HT1080 (cell line): ENCODE data around the gene HEXA. TPM values are rescaled to one million over a fixed set of nuclear protein-coding genes. Genes with fewer than 3 reads are reported as not detected.
"Not testable (repeated sequence)": the region's sequence is repeated elsewhere in the genome, so short reads cannot be mapped to it uniquely, and the experiment has no call there.

ENCODE experiments used
- DNase-seq: peaks from one replicate; pipeline ENCODE4 v3.0.0-alpha.2; 2015; ENCODE audit warnings: low read depth
- polyA plus RNA-seq, 2 experiments: library from polyadenylated mRNA; depleted of rRNA; stranded (reverse); fragments of >200 nt; gene quantifications; 2 replicates each; pipeline ENCODE4 v1.2.3, GENCODE V29; 2015
- total RNA-seq: library from RNA; depleted of rRNA; stranded (reverse); fragments of >200 nt; shearing (Covaris generic); gene quantifications from 2 replicates; pipeline ENCODE4 v1.2.3, GENCODE V29; 2014; rRNA removed

HEXA gene
- 75.7 and 83.2 TPM in 2 replicates for total RNA-seq
- 95.8 and 108 TPM in 2 replicates for polyA plus RNA-seq (2015; cell fraction: cytosol; rRNA removed)
- polyA plus RNA-seq (2015; cell fraction: nucleus; rRNA removed), result 261 and 278 TPM in 2 replicates

DNA sequence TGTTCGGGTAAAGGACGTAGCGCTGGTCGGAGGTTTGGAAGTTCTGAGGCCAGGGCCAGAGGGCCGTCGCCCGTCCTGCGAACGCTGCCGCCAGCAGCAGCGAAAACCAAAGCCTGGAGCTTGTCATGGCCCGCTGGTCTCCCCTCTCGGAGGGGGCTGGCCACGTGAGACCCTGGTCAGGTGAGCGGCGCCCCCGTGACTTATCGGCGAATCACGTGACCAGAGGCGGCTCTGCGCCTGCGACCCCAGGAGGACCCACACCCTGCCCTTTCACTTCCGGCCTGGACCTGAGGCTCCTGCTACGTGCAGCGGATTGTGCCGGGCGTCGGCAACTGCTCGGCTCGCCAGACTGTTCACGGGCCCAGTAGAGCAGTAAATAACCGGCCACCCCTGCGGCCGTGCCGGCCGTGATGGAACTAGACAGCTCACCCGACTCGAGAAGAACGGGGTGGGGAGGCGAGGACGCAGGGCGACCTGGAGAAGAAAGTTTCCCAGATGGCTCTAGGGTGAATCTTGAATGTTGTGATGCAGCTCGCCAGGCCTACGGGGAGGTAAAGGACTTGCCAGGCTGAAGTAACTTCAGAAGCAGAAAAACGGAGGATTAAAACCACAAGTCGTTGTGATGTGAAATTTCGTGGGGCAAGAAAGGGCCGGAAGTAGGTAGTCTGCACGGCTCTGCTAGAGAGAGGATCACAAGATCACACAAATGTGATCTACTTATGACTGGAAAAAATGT lies at the start of gene HEXA:
TSS of gene HEXA (minus strand) at position 169 of the 736 bp plus-strand sequence. CDS start at position 127, 42 bp downstream.
- peak; percentile 94 for DNase-seq

DNA sequence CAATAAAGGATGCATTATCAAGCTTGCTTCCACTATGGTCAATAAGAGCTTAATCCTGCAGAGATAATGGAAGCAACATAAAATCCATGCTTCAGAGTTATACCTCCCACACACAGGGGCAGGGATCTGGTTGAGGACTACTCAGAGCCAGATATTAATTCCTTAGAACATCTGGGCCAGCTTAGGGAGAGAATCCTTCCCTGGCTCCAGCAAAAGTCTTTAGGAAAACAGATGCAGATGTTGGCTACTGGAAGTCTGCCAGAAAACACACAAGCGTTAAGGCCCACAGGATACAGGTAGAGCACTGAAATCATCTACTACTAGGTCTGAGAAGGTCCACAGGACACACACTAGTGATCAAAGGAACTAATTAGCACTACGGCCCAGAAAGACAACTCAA lies 47.4 kb upstream of the HEXA start:
- DNase-seq, result no peak

DNA sequence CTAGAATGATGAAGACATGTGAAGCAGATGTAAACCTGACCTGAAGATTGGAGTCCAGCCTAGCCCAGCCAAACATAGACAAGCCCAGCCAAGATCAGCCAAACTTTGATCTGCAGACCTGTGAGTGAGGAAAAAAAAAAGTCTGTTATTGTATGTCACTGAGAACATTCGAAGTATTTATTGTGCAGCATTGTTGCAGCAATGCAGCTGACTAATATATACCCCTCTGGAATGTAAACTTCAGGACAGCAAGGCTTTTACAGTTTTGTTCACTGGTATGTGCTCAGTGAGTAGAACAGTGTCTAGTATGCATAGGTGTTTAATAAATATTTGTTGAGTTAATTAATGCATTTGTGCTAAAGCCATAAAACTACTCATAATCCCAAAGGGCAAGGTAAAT lies 45.7 kb upstream of the HEXA start:
- no peak for DNase-seq

DNA sequence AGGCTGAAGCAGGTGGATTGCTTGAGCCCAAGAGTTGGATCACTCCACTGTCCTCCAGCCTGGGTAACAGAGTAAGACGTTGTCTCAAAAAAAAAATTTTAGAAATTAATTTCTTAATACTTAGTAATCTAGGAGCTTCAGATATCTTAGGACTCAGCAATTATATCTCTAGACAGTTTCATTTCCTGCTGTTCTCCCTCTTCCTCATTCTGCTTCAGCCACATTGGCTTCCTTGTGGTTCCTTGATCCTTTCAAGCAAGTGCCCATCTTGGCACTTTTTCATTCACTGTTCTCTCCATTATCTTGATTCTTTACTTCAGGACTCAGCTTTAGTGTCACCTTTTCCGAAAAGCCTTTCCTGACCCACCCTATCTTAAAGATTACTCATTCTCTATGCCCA lies 44.8 kb upstream of the HEXA start:
- DNase-seq, result no peak

DNA sequence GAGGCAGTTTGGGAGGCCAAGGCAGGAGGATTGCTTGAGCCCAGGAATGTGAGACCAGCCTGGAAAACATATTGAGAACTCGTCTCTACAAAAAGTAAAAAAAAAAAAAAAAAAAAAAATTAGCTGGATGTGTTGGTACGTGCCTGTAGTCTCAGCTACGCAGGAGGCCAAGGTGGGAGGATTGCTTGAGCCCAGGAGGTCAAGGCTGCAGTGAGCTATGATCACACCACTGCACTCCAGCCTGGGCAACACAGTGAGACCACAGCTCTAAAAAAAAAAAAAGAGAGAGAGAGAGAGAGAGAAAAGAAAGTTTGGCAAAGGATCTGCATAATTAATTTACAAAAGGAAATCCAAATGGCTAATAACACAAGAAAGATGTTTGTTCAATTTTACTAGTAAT lies 44.0 kb upstream of the HEXA start:
- not testable (repeated sequence) for DNase-seq

DNA sequence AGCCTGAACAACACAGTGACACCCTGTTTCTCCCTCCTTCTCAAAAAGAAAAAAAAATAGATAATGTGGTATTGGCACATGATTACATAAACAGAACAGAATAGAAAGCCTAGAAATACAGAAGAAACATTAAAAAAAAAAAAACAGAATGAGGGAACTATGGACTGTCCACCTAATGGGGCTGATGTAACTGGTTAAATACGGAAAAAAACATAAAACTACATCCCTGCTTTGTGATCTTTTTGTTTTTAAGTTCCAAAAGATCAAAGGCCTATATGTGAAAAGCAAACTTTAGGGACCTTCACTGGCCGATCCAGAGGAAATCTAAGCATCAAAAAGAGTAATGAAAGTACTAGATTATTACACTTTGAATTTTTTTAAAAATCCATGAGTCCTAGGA lies 39.5 kb upstream of the HEXA start:
- no peak for DNase-seq

DNA sequence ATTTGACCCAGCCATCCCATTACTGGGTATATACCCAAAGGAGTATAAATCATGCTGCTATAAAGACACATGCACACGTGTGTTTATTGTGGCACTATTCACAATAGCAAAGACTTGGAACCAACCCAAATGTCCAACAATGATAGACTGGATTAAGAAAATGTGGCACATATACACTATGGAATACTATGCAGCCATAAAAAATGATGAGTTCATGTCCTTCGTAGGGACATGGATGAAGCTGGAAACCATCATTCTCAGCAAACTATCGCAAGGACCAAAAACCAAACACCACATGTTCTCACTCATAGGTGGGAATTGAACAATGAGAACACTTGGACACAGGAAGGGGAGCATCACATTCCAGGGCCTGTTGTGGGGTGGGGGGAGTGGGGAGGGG lies 37.5 kb upstream of the HEXA start:
- not testable (repeated sequence) for DNase-seq

DNA sequence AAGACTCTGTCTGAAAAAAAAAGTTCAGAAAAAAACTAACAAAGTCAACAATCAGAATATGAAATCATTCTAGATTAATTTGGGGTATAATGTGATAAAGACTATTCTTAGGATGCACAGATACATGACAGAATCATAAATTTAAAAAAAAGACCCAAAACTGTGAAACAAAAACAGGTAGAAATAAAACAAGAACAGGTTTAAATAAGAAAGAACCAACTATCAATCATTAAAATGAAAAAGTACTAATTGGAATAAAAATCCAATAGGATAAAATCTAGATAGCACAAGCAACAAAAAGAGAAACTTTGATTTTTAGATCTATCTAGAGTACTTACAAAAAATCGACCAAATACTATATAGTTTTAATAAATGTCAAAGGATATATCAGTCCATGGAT lies 35.7 kb upstream of the HEXA start:
- DNase-seq, result no peak

DNA sequence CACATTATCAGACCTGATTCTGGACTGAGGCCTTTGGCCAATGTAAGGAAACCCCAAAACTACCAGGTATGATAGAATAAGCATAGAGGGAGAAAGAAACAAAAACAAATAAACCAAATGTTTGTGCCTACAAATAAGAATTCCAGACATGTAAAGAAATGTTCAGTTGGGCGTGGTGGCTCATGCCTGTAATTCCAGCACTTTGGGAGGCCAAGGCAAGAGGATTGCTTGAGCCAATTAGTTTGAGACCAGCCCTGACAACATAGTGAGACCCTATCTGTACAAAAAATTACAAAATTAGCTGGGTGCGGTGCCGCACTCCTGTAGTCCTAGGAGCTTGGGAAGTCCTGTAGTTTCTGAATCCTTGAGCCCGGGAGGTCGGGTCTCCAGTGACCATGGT lies 35.3 kb upstream of the HEXA start:
- no peak for DNase-seq

DNA sequence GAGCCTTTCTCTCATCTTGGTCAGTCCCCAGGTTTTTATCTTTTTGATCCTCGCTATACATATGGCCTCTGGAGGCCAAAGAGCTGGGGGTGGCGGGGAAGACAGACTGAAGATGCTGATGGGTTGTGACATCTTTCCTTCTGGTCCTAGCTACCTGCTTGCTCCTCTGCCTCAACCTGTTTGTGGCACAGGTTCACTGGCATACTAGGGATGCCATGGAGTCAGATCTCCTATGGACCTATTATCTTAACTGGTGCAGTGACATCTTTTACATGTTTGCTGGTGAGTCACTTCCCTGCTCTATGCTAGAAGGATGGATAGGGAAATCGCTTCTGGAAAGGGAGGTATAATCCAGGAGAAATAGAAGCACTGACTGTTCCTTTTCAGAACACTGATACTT lies 31.1 kb upstream of the HEXA start:
- DNase-seq, result no peak

DNA sequence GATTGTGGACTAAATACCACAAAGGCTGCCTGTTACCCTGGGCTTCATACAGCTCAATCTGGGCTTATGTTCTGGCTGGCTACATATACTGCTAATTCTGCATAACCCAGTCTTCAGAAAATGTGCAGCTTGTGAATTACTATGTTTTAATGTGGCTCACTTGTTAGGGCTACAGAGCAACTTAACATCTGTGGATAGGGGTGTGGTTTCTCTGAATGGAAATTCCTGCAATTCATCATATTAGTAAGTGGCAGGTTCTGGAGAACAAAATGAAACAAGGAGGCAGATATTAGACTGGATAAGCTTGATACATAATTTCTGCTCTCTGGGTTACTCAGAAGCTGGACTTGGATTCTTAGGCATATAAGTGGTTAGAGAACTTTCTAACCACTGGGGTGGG lies 29.0 kb upstream of the HEXA start:
- no peak for DNase-seq

DNA sequence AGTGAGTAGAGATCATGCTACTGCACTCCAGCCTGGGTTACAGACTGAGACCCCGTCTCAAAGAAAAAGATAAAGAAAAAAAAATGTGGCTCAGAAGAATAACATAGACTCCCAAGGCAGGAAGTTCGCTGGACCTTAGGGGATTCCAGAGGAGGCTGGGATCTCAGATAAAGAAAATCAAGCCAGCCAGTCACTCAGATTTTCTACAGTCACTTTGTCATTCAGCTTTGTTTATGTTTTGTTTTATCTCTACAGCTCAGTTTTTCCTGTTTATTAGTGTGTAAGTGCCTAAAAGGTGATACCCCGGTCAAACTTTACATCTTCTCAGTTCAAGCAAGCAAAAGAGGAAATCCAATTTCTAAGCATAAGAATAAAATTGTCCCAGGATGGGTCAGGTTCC lies 28.5 kb upstream of the HEXA start:
- no peak for DNase-seq

DNA sequence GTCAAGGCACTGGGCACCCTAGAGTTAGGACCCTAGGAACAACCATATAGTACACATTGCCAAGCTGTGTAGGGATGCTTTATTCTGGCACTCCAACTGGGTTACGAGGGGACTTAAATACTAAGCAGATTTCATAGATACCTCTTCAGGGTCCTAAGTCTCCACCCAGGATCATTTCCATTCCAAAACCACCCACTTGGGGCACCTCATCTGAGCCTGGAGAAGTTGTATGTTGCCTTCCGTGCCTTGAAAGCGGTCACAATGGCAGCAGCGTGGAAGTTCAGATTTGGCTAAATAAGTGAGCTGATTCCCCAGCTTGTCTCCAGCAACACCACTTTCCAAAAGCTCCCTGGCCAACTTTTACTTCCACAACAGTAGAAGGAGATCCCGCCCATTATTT lies 26.9 kb upstream of the HEXA start:
- no peak for DNase-seq

DNA sequence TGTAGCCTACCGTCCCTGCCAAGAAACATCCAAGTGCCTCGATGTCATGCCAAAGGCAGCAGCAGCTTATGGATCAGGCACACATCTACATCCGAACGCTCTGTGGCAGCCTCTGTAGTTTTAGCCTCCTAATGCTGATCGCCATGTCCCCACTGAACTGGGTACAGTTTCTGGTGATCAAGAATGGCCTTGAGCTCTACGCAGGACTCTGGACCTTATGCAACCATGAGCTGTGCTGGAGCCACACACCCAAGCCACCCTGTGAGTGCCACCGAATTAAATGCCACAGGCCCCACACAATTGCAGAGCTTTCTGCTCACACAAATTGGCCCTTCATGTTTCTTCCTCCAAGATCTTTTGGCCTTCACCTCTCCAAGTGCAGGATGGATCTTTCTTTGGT lies 22.8 kb upstream of the HEXA start:
- DNase-seq, result no peak

DNA sequence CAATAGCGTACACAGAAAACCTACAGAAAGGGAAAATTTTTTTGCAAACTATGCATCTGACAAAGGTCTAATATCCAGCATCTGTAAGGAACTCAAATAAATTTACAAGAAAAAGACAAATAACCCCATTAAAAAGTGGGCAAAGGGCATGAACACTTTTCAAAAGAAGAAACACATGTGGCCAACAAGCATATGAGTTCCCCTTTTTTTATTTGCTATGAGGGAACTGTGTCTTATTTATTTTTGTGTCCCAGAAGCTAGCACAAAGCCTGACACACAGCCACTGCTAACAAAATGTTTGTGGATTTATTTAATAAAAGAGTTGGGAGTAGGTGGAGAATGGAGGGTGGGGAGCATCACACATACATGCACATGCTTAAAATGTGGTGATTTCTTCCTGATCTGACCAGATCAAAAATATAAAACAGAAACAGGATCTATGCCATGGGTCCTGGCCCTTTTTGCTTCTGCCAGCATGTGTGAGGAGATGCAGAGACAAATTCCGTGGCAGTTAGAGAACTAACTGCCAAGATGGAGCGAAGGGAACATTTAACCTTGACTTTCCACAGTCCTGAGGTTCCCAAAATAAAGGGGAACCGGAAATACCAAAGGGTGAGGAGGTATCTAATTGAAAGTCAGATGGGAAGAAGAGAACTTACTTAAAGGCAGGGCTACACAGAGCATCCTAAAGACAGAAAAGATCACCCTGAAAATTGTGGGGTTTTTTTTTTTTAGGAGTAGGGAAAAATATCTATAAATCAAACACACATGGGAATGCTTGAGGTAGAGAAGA lies 22.2 kb upstream of the HEXA start, which contains the start of gene TMEM202:
TSS of gene TMEM202 (plus strand) at position 510 of the 793 bp plus-strand sequence. CDS start at position 532, 22 bp downstream.
- no peak for DNase-seq

DNA sequence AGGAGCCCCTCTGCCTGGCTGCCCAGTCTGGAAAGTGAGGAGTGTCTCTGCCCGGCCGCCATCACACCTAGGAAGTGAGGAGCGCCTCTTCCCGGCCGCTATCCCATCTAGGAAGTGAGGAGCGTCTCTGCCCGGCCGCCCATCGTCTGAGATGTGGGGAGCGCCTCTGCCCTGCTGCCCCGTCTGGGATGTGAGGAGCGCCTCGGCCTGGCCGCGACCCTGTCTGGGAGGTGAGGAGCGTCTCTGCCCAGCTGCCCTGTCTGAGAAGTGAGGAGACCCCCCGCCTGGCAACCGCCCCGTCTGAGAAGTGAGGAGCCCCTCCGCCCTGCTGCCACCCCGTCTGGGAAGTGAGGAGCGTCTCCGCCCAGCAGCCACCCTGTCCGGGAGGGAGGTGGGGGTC lies 20.5 kb upstream of the HEXA start:
- DNase-seq, result not testable (repeated sequence)

DNA sequence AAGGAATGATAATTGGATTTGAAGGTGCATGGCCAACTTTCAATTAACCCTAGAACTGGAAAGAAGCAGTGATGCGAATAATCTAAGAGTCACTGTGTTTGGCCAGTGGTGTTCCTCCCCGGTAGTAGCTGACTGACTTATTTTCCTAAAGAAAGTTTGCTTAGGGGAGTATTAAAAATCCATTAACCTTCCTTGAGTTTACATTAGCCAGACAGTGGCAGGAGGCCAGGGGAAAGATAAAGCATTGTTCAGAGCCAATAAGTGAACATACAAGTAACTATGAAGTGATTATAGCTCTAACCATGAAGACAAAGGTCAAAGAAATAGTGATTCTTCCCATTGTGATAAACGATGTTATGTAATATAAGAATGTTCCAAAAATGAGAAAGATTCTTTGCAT lies 13.4 kb upstream of the HEXA start:
- no peak for DNase-seq

DNA sequence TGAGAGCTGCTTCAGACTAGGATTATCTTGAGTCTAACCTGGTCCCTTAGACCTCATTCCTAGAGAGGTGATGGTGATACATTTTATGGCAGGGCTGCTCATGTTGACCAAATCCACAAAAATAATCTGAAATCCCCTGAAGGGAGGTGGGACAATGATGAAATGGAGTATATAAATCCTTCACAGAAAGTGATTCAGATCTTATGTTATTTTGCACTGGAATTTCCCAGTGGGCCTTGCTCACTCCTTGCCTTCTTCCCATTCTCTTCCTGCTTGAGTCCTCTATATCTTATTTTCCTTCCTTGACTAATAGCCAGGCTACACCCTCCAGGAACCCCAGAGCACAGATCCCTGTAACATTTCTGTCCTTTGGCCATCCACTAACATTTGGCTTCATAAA lies 11.9 kb upstream of the HEXA start:
- no peak for DNase-seq

DNA sequence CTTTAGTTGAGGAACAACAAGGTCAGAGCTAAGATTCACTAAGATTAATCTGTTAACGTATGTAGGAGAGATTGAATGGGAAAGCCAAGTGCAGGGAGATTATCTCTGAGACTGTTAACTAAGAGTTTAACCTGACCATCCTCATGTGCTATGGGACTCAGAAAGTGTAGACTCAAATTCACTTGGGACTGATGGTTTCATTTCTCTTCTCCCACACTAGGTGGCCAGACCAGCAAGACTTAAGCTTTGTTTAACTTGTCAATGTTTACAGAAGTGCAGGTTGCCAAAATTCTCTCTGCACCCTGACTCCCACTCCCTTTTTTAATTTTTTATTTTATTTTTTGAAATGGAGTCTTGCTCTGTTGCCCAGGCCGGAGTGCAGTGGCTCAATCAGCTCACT lies 6.3 kb upstream of the HEXA start:
- no peak for DNase-seq

DNA sequence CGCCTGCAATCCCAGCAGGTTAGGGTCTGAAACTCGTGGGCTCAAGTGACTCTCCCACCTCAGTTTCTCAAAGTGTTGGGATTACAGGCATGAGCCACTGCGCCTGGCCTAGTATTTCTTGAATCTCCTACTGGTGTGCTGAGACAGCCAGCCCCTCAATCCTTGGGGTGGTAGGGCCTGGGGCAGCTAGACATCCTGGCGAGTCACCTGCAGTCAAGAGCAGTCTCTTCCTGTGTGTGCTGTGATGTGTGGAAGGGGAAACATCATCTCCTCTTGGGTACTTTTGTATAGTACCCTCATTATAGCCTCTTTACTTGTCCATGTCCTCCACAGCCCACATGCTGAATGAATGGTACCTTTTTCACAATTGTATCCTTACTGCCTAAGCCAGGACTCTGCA lies 4.9 kb upstream of the HEXA start:
- DNase-seq, result no peak

DNA sequence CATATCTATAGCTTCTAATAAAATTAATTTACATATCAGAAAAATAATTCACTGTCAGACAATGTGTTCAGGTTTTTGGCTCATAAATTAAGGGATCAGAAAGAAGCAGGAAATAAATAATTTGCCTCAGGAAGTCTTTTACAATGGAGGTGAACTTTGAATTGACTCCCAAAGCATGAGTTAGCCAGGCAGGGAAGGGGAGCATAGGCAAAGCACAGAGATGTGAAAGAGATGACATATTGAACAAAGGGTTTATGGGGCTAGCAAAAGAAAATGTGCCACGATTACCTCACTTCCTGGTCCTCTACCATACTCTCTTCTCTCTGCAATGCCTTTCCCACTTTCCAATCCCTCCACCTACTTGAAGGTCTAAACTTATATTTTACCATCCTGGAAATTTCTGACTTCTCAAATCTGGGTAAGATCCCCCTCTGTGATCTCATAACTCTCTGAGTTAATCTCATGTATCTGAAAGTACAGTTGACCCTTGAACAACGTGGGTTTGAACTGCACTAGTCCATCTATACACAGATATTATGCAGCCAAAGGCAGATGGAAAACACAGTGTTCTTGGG lies 4.1 kb upstream of the HEXA start:
- no peak for DNase-seq

DNA sequence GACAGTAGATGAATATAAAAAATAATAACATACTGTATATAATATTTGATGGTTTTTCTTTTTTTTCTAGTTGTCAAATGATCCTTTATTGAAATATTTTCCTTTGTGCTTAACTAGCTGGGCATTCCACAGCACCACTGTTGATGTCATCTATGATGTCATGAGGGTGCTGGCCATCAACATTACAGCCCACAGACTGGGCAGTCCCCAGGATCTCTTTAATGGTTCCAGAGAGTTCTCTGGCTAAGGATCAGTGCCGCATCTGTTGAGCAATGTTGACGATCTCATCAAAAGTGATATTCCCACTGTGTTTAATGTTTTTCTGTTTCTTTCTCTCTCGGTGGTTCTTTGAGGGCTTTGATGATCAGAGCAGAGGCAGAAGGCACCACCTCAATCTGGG lies 3.3 kb upstream of the HEXA start:
- not testable (repeated sequence) for DNase-seq
